Natural killer cell (primary cell): ENCODE results near the gene LARP4B. TPM values are rescaled to one million over a fixed set of nuclear protein-coding genes. Genes with fewer than 3 reads are reported as not detected.
"Not testable (repeated sequence)": the region's sequence is repeated elsewhere in the genome, so short reads cannot be mapped to it uniquely, and the experiment has no call there.

Source experiments
- ATAC-seq, 3 donors: fragments of 150-1000 bp in 2 of 3; fragments of 200-7000 bp in 1 of 3; cut with Tn5 transposase; 1 replicate in 1 of 3; 2 replicates in 2 of 3; pipeline ENCODE4 v1.10.0; 2021; ENCODE audit warnings: mild to moderate bottlenecking in 2 of 3, moderate library complexity in 2 of 3
- DNase-seq, 2 donors: peaks; one replicate each; pipeline versions ENCODE4 v3.0.0 to v3.0.0-alpha.2; 2013 to 2021; ENCODE audit warnings: mixed read lengths in 1 of 2
- H3K27ac ChIP-seq: one replicate; pipeline ENCODE4 v1.5.1; 2013; ENCODE audit warnings: mild to moderate bottlenecking, low read length
- H3K27me3 ChIP-seq: one replicate; pipeline ENCODE4 v1.6.1; 2013; ENCODE audit warnings: low read length; ENCODE audit not compliant: control insufficient read depth, insufficient read depth
- H3K36me3 ChIP-seq: one replicate; pipeline ENCODE4 v1.6.1; 2013; ENCODE audit warnings: low read length; ENCODE audit not compliant: control insufficient read depth, insufficient read depth
- H3K4me1 ChIP-seq: one replicate; pipeline ENCODE4 v1.6.1; 2013; ENCODE audit warnings: low read length; ENCODE audit not compliant: control insufficient read depth, insufficient read depth
- H3K4me3 ChIP-seq: one replicate; pipeline ENCODE4 v1.5.1; 2013; ENCODE audit warnings: low read length
- H3K9me3 ChIP-seq: one replicate; pipeline ENCODE4 v1.6.1; 2013; ENCODE audit warnings: low read length; ENCODE audit not compliant: control insufficient read depth, insufficient read depth
- H3K27ac Mint-ChIP-seq, 2 donors: one replicate each; pipeline ENCODE4 v1.8.0; 2022; ENCODE audit warnings: mild to moderate bottlenecking in 2 of 2, mixed read lengths in 2 of 2, moderate library complexity in 1 of 2
- H3K27me3 Mint-ChIP-seq, 2 donors: one replicate each; pipeline ENCODE4 v1.8.0; 2022; ENCODE audit warnings: low read depth in 2 of 2, mixed read lengths in 2 of 2
- H3K36me3 Mint-ChIP-seq: one replicate; pipeline ENCODE4 v1.8.0; 2022; ENCODE audit warnings: mixed read lengths
- H3K4me1 Mint-ChIP-seq, 2 donors: one replicate each; pipeline ENCODE4 v1.8.0; 2022; ENCODE audit warnings: mixed read lengths in 2 of 2
- H3K4me3 Mint-ChIP-seq: one replicate; pipeline ENCODE4 v1.8.0; 2022; ENCODE audit warnings: mild to moderate bottlenecking, moderate library complexity, mixed read lengths
- H3K9me3 Mint-ChIP-seq, 2 donors: one replicate each; pipeline ENCODE4 v1.8.0; 2022; ENCODE audit warnings: mixed read lengths in 2 of 2
- WGBS: methylation state at CpG from one replicate; pipeline ENCODE4 v1.1.7; 2013; ENCODE audit warnings: missing lambda C conversion rate; ENCODE audit not compliant: insufficient coverage; 5-methylcytosine and 5-hydroxymethylcytosine counted together
- intact Hi-C: fragments of 100-400 bp; cut with micrococcal nuclease; formaldehyde crosslinking; loops from one replicate; pipeline ENCODE4 v1.14.2; 2022
- total RNA-seq, 4 donors: library from RNA; stranded (reverse); fragments of 120-200 nt in 1 of 4; gene quantifications; one replicate each; pipeline versions ENCODE4 v1.2.3 to v1.2.4, GENCODE V29; 2013 to 2022
- TF ChIP-seq, protein P1 (sequence below): fragments of 200-600 bp; IDR thresholded peaks from one replicate; pipeline ENCODE4 v1.8.0; 2022; ENCODE audit warnings: antibody characterized with exemption

LARP4B gene
- total RNA-seq, 3 donors from 2014 or later (not counting 1 experiment from before 2014, with no cell fraction given), result 75.5 to 95.4 (median 90.2) TPM

DNA sequence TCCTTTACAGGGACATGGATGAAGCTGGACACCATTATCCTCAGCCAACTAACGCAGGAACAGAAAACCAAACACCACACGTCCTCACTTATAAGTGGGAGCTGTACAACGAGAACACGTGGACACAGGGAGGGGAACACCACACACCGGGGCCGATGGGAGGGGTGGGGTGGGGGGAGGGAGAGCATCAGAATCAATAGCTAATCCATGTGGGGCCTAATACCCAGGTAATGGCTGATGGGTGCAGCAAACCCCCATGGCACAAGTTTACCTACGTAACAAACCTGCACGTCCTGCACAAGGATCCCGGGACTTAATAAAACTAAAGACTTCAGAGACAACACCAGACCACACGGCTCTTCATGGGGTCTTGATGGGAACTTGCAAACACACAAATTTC is 159.9 kb downstream of the LARP4B start:
- Mint-ChIP-seq H3K4me1 (no peaks in the 10 kb centered on the region), H3K9me3 (no peaks in the 10 kb centered on the region), H3K27me3 (no peaks in the 10 kb centered on the region), H3K27ac (no peak overlapping the region), H3K36me3 (no peaks in the 10 kb centered on the region), H3K4me3 (no peak overlapping the region)
- no peak for ATAC-seq
- Histone ChIP-seq H3K36me3 (no peaks in the 10 kb centered on the region), H3K9me3 (peaks cover 5% of the 10 kb centered on the region), H3K4me3 (no peak overlapping the region), H3K27me3 (no peaks in the 10 kb centered on the region), H3K27ac (no peak overlapping the region), H3K4me1 (no peaks in the 10 kb centered on the region)
- WGBS, result 95% methylated on average over 9 of the region's 10 CpGs
- TF ChIP-seq, protein P1, sequence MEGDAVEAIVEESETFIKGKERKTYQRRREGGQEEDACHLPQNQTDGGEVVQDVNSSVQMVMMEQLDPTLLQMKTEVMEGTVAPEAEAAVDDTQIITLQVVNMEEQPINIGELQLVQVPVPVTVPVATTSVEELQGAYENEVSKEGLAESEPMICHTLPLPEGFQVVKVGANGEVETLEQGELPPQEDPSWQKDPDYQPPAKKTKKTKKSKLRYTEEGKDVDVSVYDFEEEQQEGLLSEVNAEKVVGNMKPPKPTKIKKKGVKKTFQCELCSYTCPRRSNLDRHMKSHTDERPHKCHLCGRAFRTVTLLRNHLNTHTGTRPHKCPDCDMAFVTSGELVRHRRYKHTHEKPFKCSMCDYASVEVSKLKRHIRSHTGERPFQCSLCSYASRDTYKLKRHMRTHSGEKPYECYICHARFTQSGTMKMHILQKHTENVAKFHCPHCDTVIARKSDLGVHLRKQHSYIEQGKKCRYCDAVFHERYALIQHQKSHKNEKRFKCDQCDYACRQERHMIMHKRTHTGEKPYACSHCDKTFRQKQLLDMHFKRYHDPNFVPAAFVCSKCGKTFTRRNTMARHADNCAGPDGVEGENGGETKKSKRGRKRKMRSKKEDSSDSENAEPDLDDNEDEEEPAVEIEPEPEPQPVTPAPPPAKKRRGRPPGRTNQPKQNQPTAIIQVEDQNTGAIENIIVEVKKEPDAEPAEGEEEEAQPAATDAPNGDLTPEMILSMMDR, result no peak
- DNase-seq, result no peak
- intact Hi-C loops, result no loop called here

DNA sequence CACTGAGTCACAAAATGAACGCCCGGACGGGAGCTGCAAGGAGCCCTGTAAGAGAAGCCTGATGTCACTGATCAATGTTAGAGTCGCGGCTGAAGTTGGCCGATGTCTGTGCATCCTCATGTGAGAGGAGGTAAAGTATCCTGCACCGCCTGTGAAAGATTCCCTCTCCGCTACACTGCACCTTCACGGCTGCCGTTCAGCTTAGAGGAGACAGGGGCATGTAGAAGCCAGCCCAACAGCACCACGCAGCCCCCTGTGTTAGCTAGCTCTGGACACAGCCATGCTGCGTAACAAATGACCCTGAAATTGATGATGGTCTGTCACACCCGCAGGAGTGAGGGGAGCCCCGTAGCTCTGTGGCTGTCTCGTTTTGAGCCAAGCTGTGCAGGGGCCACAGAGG is 160.5 kb downstream of the LARP4B start:
- H3K9me3 Mint-ChIP-seq, result no peaks in the 10 kb centered on the region

GRCh38 chr10:770048-770712 is 161.3 kb downstream of the LARP4B start:
- H3K27ac Mint-ChIP-seq, ATAC-seq, H3K9me3 Mint-ChIP-seq, H3K27me3 Mint-ChIP-seq, H3K4me3 Mint-ChIP-seq, H3K36me3 Mint-ChIP-seq, H3K36me3 ChIP-seq, intact Hi-C loops, H3K4me1 ChIP-seq, H3K4me3 ChIP-seq, H3K9me3 ChIP-seq, H3K4me1 Mint-ChIP-seq, DNase-seq, H3K27me3 ChIP-seq, H3K27ac ChIP-seq: not testable (repeated sequence)
- WGBS, result 93% methylated on average over 11 of the region's 13 CpGs

More for the DNA sequence above, 160.5 kb downstream of the LARP4B start:
- Mint-ChIP-seq H3K4me1 (no peaks in the 10 kb centered on the region), H3K36me3 (no peaks in the 10 kb centered on the region), H3K27me3 (no peaks in the 10 kb centered on the region), H3K4me3 (no peak overlapping the region), H3K27ac (no peak overlapping the region)
- Histone ChIP-seq H3K9me3 (peaks cover 5% of the 10 kb centered on the region), H3K4me3 (no peak overlapping the region), H3K27ac (no peak overlapping the region), H3K36me3 (no peaks in the 10 kb centered on the region), H3K4me1 (no peaks in the 10 kb centered on the region), H3K27me3 (no peaks in the 10 kb centered on the region)
- ATAC-seq (no peak), DNase-seq (no peak)
- intact Hi-C loops, result no loop called here
- WGBS, result 94% methylated on average over 15 of the region's 15 CpGs
- TF ChIP-seq, protein P1, result no peak

GRCh38 chr10:767794-768193 is 163.7 kb downstream of the LARP4B start:
- no peak overlapping the region for H3K27ac ChIP-seq

More at GRCh38 chr10:767794-768193, 163.7 kb downstream of the LARP4B start:
- Mint-ChIP-seq H3K4me1 (no peaks in the 10 kb centered on the region), H3K27me3 (peaks cover 7 to 19% of the 10 kb centered on the region in 2 donors), H3K4me3 (no peak overlapping the region), H3K36me3 (peaks cover 9% of the 10 kb centered on the region), H3K27ac (no peak overlapping the region), H3K9me3 (peaks cover 0 to 2% of the 10 kb centered on the region in 2 donors)
- TF ChIP-seq, protein P1, result no peak
- DNase-seq, result no peak
- no peak for ATAC-seq
- no peaks in the 10 kb centered on the region for H3K27me3 ChIP-seq
- H3K4me3 ChIP-seq, result no peak overlapping the region
- WGBS, result 80% methylated on average over 1 of the region's 2 CpGs
- peaks cover 5% of the 10 kb centered on the region for H3K9me3 ChIP-seq
- intact Hi-C loops, result no loop called here
- H3K4me1 ChIP-seq, result no peaks in the 10 kb centered on the region
- H3K36me3 ChIP-seq, result no peaks in the 10 kb centered on the region
